Testis (tissue), 3 donors: Measurements from ENCODE around the gene OXLD1. TPM values are rescaled to one million over a fixed set of nuclear protein-coding genes. Genes with fewer than 3 reads are reported as not detected.

ENCODE experiments used
- DNase-seq: peaks from one replicate; pipeline ENCODE4 v3.0.0-alpha.2; 2019
- H3K27ac ChIP-seq, 2 donors: fragments of 200-600 bp; sonication (generic); one replicate each; pipeline ENCODE4 v1.5.1; 2019
- H3K27me3 ChIP-seq: fragments of 200-600 bp; sonication (generic); one replicate; pipeline ENCODE4 v1.5.1; 2019
- H3K36me3 ChIP-seq: fragments of 200-600 bp; sonication (generic); one replicate; pipeline ENCODE4 v1.5.1; 2017; ENCODE audit warnings: low read depth; ENCODE audit errors: missing control alignments
- H3K4me1 ChIP-seq: fragments of 200-600 bp; sonication (generic); one replicate; pipeline ENCODE4 v1.5.1; 2019
- H3K4me3 ChIP-seq, 2 donors: fragments of 200-600 bp; sonication (generic); one replicate each; pipeline ENCODE4 v1.5.1; 2017 to 2019
- H3K9me3 ChIP-seq: fragments of 200-600 bp; sonication (generic); one replicate; pipeline ENCODE4 v1.5.1; 2017
- POLR2A ChIP-seq: fragments of 450-650 bp; IDR thresholded peaks from one replicate; pipeline ENCODE4 v1.6.1; 2017; ENCODE audit warnings: antibody characterized with exemption, mild to moderate bottlenecking, moderate library complexity
- WGBS, 2 donors: methylation state at CpG; one replicate each; pipeline ENCODE4 v1.1.5; 2018; 5-methylcytosine and 5-hydroxymethylcytosine counted together
- intact Hi-C: fragments of 100-400 bp; cut with DNase I; formaldehyde crosslinking; loops from one replicate; pipeline ENCODE4 v1.15.1; 2023; ENCODE audit warnings: low total_unique reads
- polyA plus RNA-seq: library from polyadenylated mRNA; stranded (reverse); fragments of 350-450 nt; fragmentation: Illumina TruSeq; extraction: RNeasy Lipid Tissue Mini Kit (QIAGEN cat#74804); gene quantifications from one replicate; pipeline ENCODE4 v1.2.3, GENCODE V29; 2014; ENCODE audit warnings: low read depth, low replicate concordance; ENCODE audit not compliant: insufficient read depth
- total RNA-seq, 2 donors: library from RNA; depleted of rRNA; stranded (reverse); fragments of >200 nt; gene quantifications; one replicate each; pipeline ENCODE4 v1.2.3, GENCODE V29; 2016
- TF ChIP-seq, protein P1 (sequence below), 3 experiments: fragments of 450-650 bp in 2 of 3; fragments of 200-600 bp in 1 of 3; sonication (generic) in 1 of 3; IDR thresholded peaks; one replicate each; pipeline ENCODE4 v1.5.1; 2016 to 2019; ENCODE audit warnings: antibody characterized with exemption in 3 of 3, mild to moderate bottlenecking in 2 of 3, moderate library complexity in 1 of 3

The OXLD1 gene
- total and polyA plus RNA-seq, 3 donors from 2014 or later, result 40.9 to 48.3 (median 45.2) TPM

DNA sequence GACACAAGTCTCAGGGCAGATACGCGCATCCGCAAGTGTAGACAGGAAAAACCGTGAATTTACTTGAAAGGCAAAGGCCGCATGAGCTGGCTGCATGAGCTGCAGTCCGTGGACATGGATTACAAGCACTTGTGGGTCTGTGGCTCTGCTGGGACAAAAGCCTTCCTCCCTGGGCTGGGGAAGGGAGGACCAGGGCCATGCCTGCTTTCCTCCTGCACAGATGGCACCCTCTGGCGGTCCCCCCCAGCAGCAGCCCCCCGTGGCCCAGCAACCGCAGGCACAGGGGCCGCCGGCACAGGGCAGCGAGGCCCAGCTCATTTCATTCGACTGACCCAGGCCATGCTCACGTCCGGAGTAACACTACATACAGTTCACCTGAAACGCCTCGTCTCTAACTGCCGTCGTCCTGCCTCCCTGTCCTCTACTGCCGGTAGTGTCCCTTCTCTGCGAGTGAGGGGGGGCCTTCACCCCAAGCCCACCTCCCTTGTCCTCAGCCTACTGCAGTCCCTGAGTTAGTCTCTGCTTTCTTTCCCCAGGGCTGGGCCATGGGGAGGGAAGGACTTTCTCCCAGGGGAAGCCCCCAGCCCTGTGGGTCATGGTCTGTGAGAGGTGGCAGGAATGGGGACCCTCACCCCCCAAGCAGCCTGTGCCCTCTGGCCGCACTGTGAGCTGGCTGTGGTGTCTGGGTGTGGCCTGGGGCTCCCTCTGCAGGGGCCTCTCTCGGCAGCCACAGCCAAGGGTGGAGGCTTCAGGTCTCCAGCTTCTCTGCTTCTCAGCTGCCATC lies 35.1 kb upstream of the OXLD1 start:
- Histone ChIP-seq H3K36me3 (no peaks in the 10 kb centered on the region), H3K9me3 (no peaks in the 10 kb centered on the region), H3K27ac (no peak overlapping the region), H3K4me1 (peaks cover 23% of the 10 kb centered on the region), H3K27me3 (no peaks in the 10 kb centered on the region), H3K4me3 (no peak overlapping the region)
- intact Hi-C loops, result no loop called here
- WGBS, 2 donors, result 67 to 72% methylated on average over 22 to 23 of the region's 23 CpGs
- no peak for DNase-seq
- no peak for TF ChIP-seq POLR2A
- TF ChIP-seq, protein P1, sequence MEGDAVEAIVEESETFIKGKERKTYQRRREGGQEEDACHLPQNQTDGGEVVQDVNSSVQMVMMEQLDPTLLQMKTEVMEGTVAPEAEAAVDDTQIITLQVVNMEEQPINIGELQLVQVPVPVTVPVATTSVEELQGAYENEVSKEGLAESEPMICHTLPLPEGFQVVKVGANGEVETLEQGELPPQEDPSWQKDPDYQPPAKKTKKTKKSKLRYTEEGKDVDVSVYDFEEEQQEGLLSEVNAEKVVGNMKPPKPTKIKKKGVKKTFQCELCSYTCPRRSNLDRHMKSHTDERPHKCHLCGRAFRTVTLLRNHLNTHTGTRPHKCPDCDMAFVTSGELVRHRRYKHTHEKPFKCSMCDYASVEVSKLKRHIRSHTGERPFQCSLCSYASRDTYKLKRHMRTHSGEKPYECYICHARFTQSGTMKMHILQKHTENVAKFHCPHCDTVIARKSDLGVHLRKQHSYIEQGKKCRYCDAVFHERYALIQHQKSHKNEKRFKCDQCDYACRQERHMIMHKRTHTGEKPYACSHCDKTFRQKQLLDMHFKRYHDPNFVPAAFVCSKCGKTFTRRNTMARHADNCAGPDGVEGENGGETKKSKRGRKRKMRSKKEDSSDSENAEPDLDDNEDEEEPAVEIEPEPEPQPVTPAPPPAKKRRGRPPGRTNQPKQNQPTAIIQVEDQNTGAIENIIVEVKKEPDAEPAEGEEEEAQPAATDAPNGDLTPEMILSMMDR (IDR thresholded peaks at IDR 0.05), result no peak

DNA sequence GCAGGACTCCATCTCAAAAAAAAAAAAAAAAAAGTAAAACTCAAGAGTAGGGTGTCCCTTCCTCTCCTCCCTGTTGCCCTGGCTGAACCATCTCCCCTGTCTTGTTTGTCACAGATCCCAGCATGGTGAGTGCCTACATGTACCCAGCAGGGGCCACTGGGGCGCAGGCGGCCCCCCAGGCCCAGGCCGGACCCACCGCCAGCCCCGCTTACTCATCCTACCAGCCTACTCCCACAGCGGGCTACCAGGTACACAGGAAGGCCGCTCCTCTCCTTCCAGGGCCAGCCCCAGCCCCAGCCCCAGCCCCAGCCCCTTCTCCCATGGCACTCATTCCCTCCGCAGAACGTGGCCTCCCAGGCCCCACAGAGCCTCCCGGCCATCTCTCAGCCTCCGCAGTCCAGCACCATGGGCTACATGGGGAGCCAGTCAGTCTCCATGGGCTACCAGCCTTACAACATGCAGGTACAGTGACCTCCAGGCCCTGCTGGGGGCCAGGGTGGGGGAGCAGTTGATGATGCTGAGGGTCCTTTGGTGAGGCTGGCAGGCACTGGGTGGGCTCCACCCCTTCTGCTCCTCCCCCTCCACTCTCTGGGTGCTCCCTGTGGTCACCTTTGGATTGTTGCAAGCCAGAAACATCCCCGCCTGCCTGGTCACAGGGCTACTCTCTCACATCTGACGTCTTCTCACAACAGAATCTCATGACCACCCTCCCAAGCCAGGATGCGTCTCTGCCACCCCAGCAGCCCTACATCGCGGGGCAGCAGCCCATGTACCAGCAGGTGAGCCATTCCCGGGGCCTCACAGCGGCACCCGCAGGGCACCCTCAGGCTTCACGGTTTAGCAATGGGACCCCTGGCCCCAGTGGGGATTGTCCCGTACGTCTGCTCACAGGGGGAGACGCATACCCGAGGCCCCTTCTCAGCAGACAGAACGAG lies 34.2 kb upstream of the OXLD1 start:
- intact Hi-C loops, result no loop called here
- WGBS, 2 donors, result 87 to 88% methylated on average over 23 to 25 of the region's 25 CpGs
- Histone ChIP-seq H3K27ac (no peak overlapping the region), H3K27me3 (no peaks in the 10 kb centered on the region), H3K9me3 (no peaks in the 10 kb centered on the region), H3K4me3 (no peak overlapping the region), H3K36me3 (no peaks in the 10 kb centered on the region), H3K4me1 (peaks cover 23% of the 10 kb centered on the region)
- no peak for TF ChIP-seq POLR2A
- TF ChIP-seq, protein P1 (IDR thresholded peaks at IDR 0.05), result no peak
- no peak for DNase-seq

DNA sequence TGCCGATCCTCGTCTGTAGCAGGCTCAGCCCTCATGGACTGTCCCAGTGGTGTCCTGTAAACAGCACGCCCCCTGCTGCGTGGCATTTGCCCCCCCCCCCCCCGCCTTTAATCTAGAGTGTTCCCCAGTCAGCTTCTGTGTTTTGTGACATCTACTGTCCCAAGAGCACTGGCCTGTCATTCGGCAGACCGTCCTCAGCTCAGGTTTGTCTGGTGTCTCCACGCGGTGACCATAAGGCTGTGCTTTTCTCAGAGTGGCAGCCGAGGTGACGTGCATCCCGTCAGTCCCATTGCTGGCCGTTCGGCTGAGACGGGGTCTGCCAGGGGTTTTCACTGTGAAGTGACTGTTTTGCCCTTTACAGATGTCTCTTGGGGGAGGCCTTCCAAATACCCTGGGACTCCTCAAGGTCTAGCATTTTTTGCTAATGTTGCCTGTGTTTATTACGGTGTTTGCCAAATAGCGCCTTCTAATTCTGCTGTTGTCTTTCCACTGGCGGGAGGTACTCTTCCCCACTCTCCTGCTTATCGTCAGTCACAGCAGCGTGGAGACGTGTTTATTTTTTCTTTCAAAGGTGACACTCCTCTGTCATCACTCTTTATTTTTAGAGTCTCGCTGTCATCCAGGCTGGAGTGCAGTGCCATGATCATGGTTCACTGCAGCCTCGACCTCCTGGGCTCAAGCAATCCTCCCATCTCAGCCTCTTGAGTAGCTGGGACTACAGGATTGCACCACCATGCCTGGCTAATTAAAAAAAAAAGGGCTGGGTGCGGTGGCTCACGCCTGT lies 31.0 kb upstream of the OXLD1 start:
- Histone ChIP-seq H3K9me3 (no peaks in the 10 kb centered on the region), H3K36me3 (no peaks in the 10 kb centered on the region), H3K4me1 (peaks cover 13% of the 10 kb centered on the region), H3K27ac (no peak overlapping the region), H3K4me3 (no peak overlapping the region), H3K27me3 (no peaks in the 10 kb centered on the region)
- DNase-seq, result no peak
- TF ChIP-seq POLR2A, result no peak
- TF ChIP-seq, protein P1 (IDR thresholded peaks at IDR 0.05), result no peak
- WGBS, 2 donors, result 85 to 89% methylated on average over 15 to 25 of the region's 25 CpGs
- intact Hi-C loops, result no loop called here

DNA sequence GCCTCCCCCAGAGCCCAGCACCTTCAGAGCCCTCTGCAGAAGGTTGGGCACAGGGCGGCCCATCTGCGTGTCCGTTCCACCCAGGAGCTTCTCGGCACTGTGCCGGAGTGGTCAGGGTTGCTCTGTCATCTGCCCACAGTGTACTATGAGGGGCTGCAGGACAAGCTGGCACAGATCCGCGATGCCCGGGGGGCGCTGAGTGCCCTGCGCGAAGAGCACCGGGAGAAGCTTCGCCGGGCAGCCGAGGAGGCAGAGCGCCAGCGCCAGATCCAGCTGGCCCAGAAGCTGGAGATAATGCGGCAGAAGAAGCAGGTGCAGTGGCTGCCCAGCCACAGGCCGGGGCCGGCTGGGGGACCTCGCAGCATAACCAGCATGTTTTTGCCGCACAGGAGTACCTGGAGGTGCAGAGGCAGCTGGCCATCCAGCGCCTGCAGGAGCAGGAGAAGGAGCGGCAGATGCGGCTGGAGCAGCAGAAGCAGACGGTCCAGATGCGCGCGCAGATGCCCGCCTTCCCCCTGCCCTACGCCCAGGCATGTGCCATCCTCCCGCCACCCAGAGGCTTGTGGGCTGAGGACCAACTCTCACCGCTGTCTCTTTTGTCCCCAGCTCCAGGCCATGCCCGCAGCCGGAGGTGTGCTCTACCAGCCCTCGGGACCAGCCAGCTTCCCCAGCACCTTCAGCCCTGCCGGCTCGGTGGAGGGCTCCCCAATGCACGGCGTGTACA lies 30.0 kb upstream of the OXLD1 start:
- WGBS, 2 donors, result 90 to 91% methylated on average over 23 to 40 of the region's 40 CpGs
- TF ChIP-seq, protein P1 (IDR thresholded peaks at IDR 0.05), result no peak
- no peak for TF ChIP-seq POLR2A
- no peaks in the 10 kb centered on the region for H3K36me3 ChIP-seq

More for the DNA sequence above, 30.0 kb upstream of the OXLD1 start:
- H3K9me3 ChIP-seq, result no peaks in the 10 kb centered on the region
- intact Hi-C loops, result no loop called here
- H3K4me3 ChIP-seq, result no peak overlapping the region
- no peaks in the 10 kb centered on the region for H3K27me3 ChIP-seq
- no peak overlapping the region for H3K27ac ChIP-seq
- no peak for DNase-seq
- H3K4me1 ChIP-seq, result peaks cover 3% of the 10 kb centered on the region
